H1 (cell line): ENCODE measurements around the gene ATP11A. TPM values are rescaled to one million over a fixed set of nuclear protein-coding genes. Genes with fewer than 3 reads are reported as not detected.

Experiments
- CTCF ChIA-PET: fragments of 300-600 bp; sonication (Branson Sonifier 250); formaldehyde crosslinking; loops from one replicate; lab custom pipeline; 2021; ENCODE audit not compliant: partially characterized antibody; lab: Charles Lee
- POLR2A ChIA-PET: fragments of 300-600 bp; sonication (Branson Sonifier 250); formaldehyde crosslinking; loops from one replicate; lab custom pipeline; 2021; ENCODE audit warnings: inconsistent platforms; ENCODE audit not compliant: partially characterized antibody; lab: Charles Lee
- DNase-seq, 2 experiments: peaks; one replicate each; pipeline versions ENCODE4 v3.0.0 to v3.0.0-alpha.2; 2010 to 2022; ENCODE audit warnings: low spot score in 2 of 2, low read depth in 1 of 2, mixed read lengths in 1 of 2
- FAIRE-seq: peaks from 2 replicates; lab custom pipeline; 2011; peaks lifted over from hg19 to GRCh38; lab: Jason Lieb, UNC
- H2AFZ ChIP-seq: 2 replicates; pipeline ENCODE4 v1.8.1; 2012; ENCODE audit warnings: low read length, inconsistent platforms
- H2AK5ac ChIP-seq: 2 replicates; pipeline ENCODE4 v1.6.1; 2013; ENCODE audit warnings: low read depth, low read length
- H2BK120ac ChIP-seq: replicated peaks from 2 replicates; pipeline ENCODE3; 2013; ENCODE audit warnings: low read depth, low read length, inconsistent platforms
- H2BK12ac ChIP-seq: 2 replicates; pipeline ENCODE4 v1.6.1; 2013; ENCODE audit warnings: low read depth, low read length
- H2BK15ac ChIP-seq: 2 replicates; pipeline ENCODE4 v1.6.1; 2013; ENCODE audit warnings: low read length
- H2BK20ac ChIP-seq: 2 replicates; pipeline ENCODE4 v1.6.1; 2013; ENCODE audit warnings: low read length
- H2BK5ac ChIP-seq: 2 replicates; pipeline ENCODE4 v1.6.1; 2013; ENCODE audit warnings: low read depth, low read length
- H3K14ac ChIP-seq: 2 replicates; pipeline ENCODE4 v1.6.1; 2013; ENCODE audit warnings: inconsistent platforms; ENCODE audit not compliant: insufficient read length
- H3K18ac ChIP-seq: 2 replicates; pipeline ENCODE4 v1.6.1; 2013; ENCODE audit warnings: low read length; ENCODE audit errors: extremely low read depth
- H3K23ac ChIP-seq: 2 replicates; pipeline ENCODE4 v1.6.1; 2013; ENCODE audit warnings: inconsistent platforms; ENCODE audit not compliant: insufficient read length
- H3K23me2 ChIP-seq: 2 replicates; pipeline ENCODE4 v1.6.1; 2013; ENCODE audit warnings: low read depth, low read length
- H3K27ac ChIP-seq: 2 replicates; pipeline ENCODE4 v1.6.1; 2011; ENCODE audit warnings: low read depth, low read length, inconsistent platforms
- H3K27me3 ChIP-seq, 4 experiments: replicated peaks in 1 of 4; 1 replicate in 1 of 4; 2 replicates in 3 of 4; pipeline versions ENCODE4 v1.6.1 to v1.8.1; 2011 to 2013; ENCODE audit warnings: low read length in 3 of 4, mild to moderate bottlenecking in 3 of 4, inconsistent platforms in 2 of 4, mixed read lengths in 2 of 4, moderate library complexity in 1 of 4; ENCODE audit not compliant: control insufficient read depth in 3 of 4, insufficient read depth in 3 of 4; ENCODE audit errors: extremely low read depth in 1 of 4
- H3K36me3 ChIP-seq, 4 experiments: 2 replicates each; pipeline versions ENCODE4 v1.6.1 to v1.8.1; 2011 to 2013; ENCODE audit warnings: mild to moderate bottlenecking in 4 of 4, low read length in 3 of 4, moderate library complexity in 2 of 4, control low read depth in 1 of 4, inconsistent platforms in 1 of 4; ENCODE audit not compliant: insufficient read depth in 4 of 4, control insufficient read depth in 2 of 4
- H3K4ac ChIP-seq: replicated peaks from 2 replicates; pipeline ENCODE3; 2013; ENCODE audit warnings: low read length, low read depth, mixed read lengths, inconsistent platforms; ENCODE audit not compliant: insufficient read length
- H3K4me1 ChIP-seq, 4 experiments: replicated peaks in 1 of 4; 1 replicate in 1 of 4; 2 replicates in 3 of 4; pipeline versions ENCODE4 v1.6.1 to v1.8.1; 2011 to 2013; ENCODE audit warnings: low read length in 3 of 4, inconsistent platforms in 2 of 4, mixed read lengths in 1 of 4; ENCODE audit not compliant: insufficient read depth in 4 of 4, control insufficient read depth in 3 of 4
- H3K4me2 ChIP-seq, 2 experiments: 2 replicates each; pipeline versions ENCODE4 v1.6.1 to v1.8.1; 2011 to 2013; ENCODE audit warnings: low read depth in 2 of 2, low read length in 2 of 2, control low read depth in 1 of 2, inconsistent platforms in 1 of 2, mild to moderate bottlenecking in 1 of 2; ENCODE audit not compliant: insufficient read depth in 1 of 2
- H3K4me3 ChIP-seq, 4 experiments: fragments of 200-600, 300-600 bp in 1 of 4; sonication (generic), shearing (Covaris generic), sonication (Bioruptor Twin) in 1 of 4; 2 replicates each; pipeline versions ENCODE4 v1.5.1 to v1.8.1; 2011 to 2016; ENCODE audit warnings: low read length in 4 of 4, low read depth in 3 of 4, control low read depth in 2 of 4, inconsistent platforms in 2 of 4, mild to moderate bottlenecking in 2 of 4, mixed read lengths in 1 of 4, moderate library complexity in 1 of 4; ENCODE audit not compliant: insufficient read depth in 2 of 4; ENCODE audit errors: extremely low read depth in 1 of 4
- H3K56ac ChIP-seq: replicated peaks from 2 replicates; pipeline ENCODE3; 2013; ENCODE audit warnings: low read depth, mild to moderate bottlenecking, mixed read lengths, low read length, inconsistent platforms; ENCODE audit not compliant: insufficient read length
- H3K79me1 ChIP-seq: 2 replicates; pipeline ENCODE4 v1.6.1; 2013; ENCODE audit warnings: low read depth, low read length, control low read depth
- H3K79me2 ChIP-seq, 2 experiments: 2 replicates each; pipeline versions ENCODE4 v1.6.1 to v1.8.1; 2012 to 2013; ENCODE audit warnings: low read length in 2 of 2, mild to moderate bottlenecking in 2 of 2, inconsistent platforms in 1 of 2; ENCODE audit not compliant: insufficient read depth in 2 of 2, control insufficient read depth in 1 of 2
- H3K9ac ChIP-seq, 4 experiments: replicated peaks in 1 of 4; 1 replicate in 1 of 4; 2 replicates in 3 of 4; pipeline versions ENCODE4 v1.6.1 to v1.8.1; 2011 to 2013; ENCODE audit warnings: low read depth in 3 of 4, low read length in 3 of 4, control low read depth in 2 of 4, mild to moderate bottlenecking in 2 of 4, moderate library complexity in 2 of 4, inconsistent platforms in 1 of 4; ENCODE audit errors: extremely low read depth in 1 of 4
- H3K9me3 ChIP-seq, 2 experiments: 2 replicates each; pipeline versions ENCODE4 v1.6.1 to v1.8.1; 2012 to 2013; ENCODE audit warnings: mild to moderate bottlenecking in 2 of 2, moderate library complexity in 2 of 2, control low read depth in 1 of 2, inconsistent platforms in 1 of 2, low read depth in 1 of 2, low read length in 1 of 2, mixed read lengths in 1 of 2; ENCODE audit not compliant: insufficient read depth in 2 of 2
- H4K20me1 ChIP-seq, 2 experiments: replicated peaks in 1 of 2; 2 replicates each; pipeline versions ENCODE3 to v1.8.1; 2011 to 2013; ENCODE audit warnings: inconsistent platforms in 2 of 2, low read length in 2 of 2, mild to moderate bottlenecking in 1 of 2; ENCODE audit not compliant: insufficient read depth in 2 of 2, control insufficient read depth in 1 of 2
- H4K5ac ChIP-seq: 2 replicates; pipeline ENCODE4 v1.6.1; 2013; ENCODE audit warnings: low read length, low read depth, mixed read lengths, inconsistent platforms; ENCODE audit not compliant: insufficient read length
- H4K8ac ChIP-seq: 2 replicates; pipeline ENCODE4 v1.8.0; 2013; ENCODE audit warnings: mild to moderate bottlenecking, moderate library complexity, low read length, inconsistent platforms; ENCODE audit not compliant: insufficient read depth; ENCODE audit errors: extremely low read depth
- H4K91ac ChIP-seq: replicated peaks from 2 replicates; pipeline ENCODE3; 2013; ENCODE audit warnings: low read length, mixed read lengths, inconsistent platforms; ENCODE audit not compliant: insufficient read length
- BCL11A ChIP-seq, 2 experiments: IDR thresholded peaks; one replicate each; pipeline ENCODE4 v1.6.1; 2011; ENCODE audit warnings: low read depth in 2 of 2, low read length in 2 of 2, mild to moderate bottlenecking in 2 of 2
- JUND ChIP-seq: IDR thresholded peaks from 2 replicates; pipeline ENCODE4 v1.6.1; 2011; ENCODE audit warnings: mild to moderate bottlenecking, improper control_type of control experiment, low read length
- YY1 ChIP-seq: IDR thresholded peaks from 2 replicates; pipeline ENCODE4 v1.6.1; 2011; ENCODE audit warnings: low read depth, mild to moderate bottlenecking, low read length
- WGBS, 2 experiments: shearing (Covaris generic) in 1 of 2; methylation state at CpG; one replicate each; pipeline versions ENCODE4 v1.1.6 to v1.1.7; 2013 to 2015; ENCODE audit warnings: low lambda C conversion rate in 2 of 2, mixed read lengths in 2 of 2, inconsistent platforms in 1 of 2, low coverage in 1 of 2, missing lambda C conversion rate in 1 of 2; ENCODE audit not compliant: insufficient replicate concordance in 2 of 2, insufficient coverage in 1 of 2, insufficient read length in 1 of 2; ENCODE audit errors: extremely low coverage in 1 of 2, missing lambda C conversion rate in 1 of 2; 5-methylcytosine and 5-hydroxymethylcytosine counted together
- polyA plus RNA-seq, 7 experiments: library from polyadenylated mRNA; depleted of rRNA in 3 of 7; stranded (reverse) in 5 of 7; unstranded in 2 of 7; fragments of >200 nt in 5 of 7; fragments of 200-250 nt in 2 of 7; gene quantifications; 1 replicate in 5 of 7; 2 replicates in 1 of 7; 4 replicates in 1 of 7; pipeline versions ENCODE4 v1.2.1 to v1.2.3, GENCODE V29; 2011 to 2013; ENCODE audit warnings: missing spikeins in 2 of 7, mixed read lengths in 2 of 7
- total RNA-seq: library from RNA; stranded (reverse); fragmentation: NEBNext Ultra II Directional; extraction: Animal tissue kit (Norgen Biotek cat#: 25700); gene quantifications from 2 replicates; pipeline ENCODE4 v1.2.1, GENCODE V29; 2021

ATP11A gene
- total and polyA plus RNA-seq, 2 of the 8 experiments (the other 6 are each of a cell fraction or from before 2014, with no cell fraction given): 28.8 to 72.9 TPM

GRCh38 chr13:112851107-112852038, 161.5 kb downstream of the ATP11A start:
- Histone ChIP-seq H3K9ac (no peak overlapping the region), H2BK15ac (no peak overlapping the region), H4K91ac (no peak overlapping the region), H4K20me1 (peaks cover 0 to 2% of the 10 kb centered on the region in 2 experiments), H4K8ac (no peak overlapping the region), H3K79me1 (no peaks in the 10 kb centered on the region; the same call in 1 of the 2 replicates), H3K36me3 (peaks cover 0 to 42% (median 21%) of the 10 kb centered on the region in 4 experiments; a peak in 5 of 8 replicates), H2BK5ac (no peak overlapping the region), H3K79me2 (no peaks in the 10 kb centered on the region), H2BK120ac (no peak overlapping the region), H3K4me1 (no peaks in the 10 kb centered on the region), H4K5ac (no peak overlapping the region), H3K27me3 (no peaks in the 10 kb centered on the region), H3K56ac (no peak overlapping the region), H3K23ac (no peak overlapping the region), H2AFZ (no peak overlapping the region), H3K18ac (no peak overlapping the region), H3K4ac (no peak overlapping the region), H3K4me2 (no peak overlapping the region), H2AK5ac (no peak overlapping the region), H2BK12ac (no peak overlapping the region), H2BK20ac (no peak overlapping the region), H3K27ac (no peak overlapping the region), H3K14ac (no peak overlapping the region), H3K4me3 (no peak overlapping the region), H3K23me2 (no peaks in the 10 kb centered on the region), H3K9me3 (no peaks in the 10 kb centered on the region)
- TF ChIP-seq JUND: no peak
- no peak for TF ChIP-seq BCL11A (IDR thresholded peaks at IDR 0.05; ENCODE audit: low read depth in 2 of 2, low read length in 2 of 2)
- TF ChIP-seq YY1: no peak
- no peak for DNase-seq
- ChIA-PET CTCF (interaction anchor here (0.6 to 1.4 kb wide), 3 partner anchors 25 to 235 kb away, joined by 3 read pairs; no protein-coding TSS in a partner anchor), POLR2A (no interaction called here)
- no peak for FAIRE-seq
- 96% methylated on average over 13 of the region's 13 CpGs; no CpG with 5 or more reads in 1 of the 2 experiments for WGBS, 2 experiments
